SK-N-SH treated with all-trans-retinoic acid at 6 μM for 48 hours (cell line): ENCODE measurements around the gene ARL8A.

Source experiments
- ESRRG ChIP-seq: fragments of 250-450 bp; sonication (Bioruptor Pico); IDR thresholded peaks from 2 replicates; pipeline ENCODE4 v1.6.1; 2021; ENCODE audit warnings: mild to moderate bottlenecking
- GLIS3 ChIP-seq: fragments of 250-450 bp; sonication (Bioruptor Pico); IDR thresholded peaks from 2 replicates; pipeline ENCODE4 v1.5.0; 2020; ENCODE audit warnings: mild to moderate bottlenecking, moderate library complexity
- OSR1 ChIP-seq: fragments of 250-450 bp; sonication (Bioruptor Pico); IDR thresholded peaks from 2 replicates; pipeline ENCODE4 v1.8.0; 2022; ENCODE audit warnings: moderate library complexity, mild to moderate bottlenecking, inconsistent platforms
- RARB ChIP-seq: fragments of 250-450 bp; sonication (Bioruptor Pico); IDR thresholded peaks from 2 replicates; pipeline ENCODE4 v1.8.0; 2021; ENCODE audit warnings: mild to moderate bottlenecking, moderate library complexity
- SNAI2 ChIP-seq: fragments of 250-450 bp; sonication (Bioruptor Pico); IDR thresholded peaks from 2 replicates; pipeline ENCODE4 v1.5.0; 2020; ENCODE audit warnings: mild to moderate bottlenecking, moderate library complexity
- TCF4 ChIP-seq: fragments of 250-450 bp; sonication (Bioruptor Pico); IDR thresholded peaks from 2 replicates; pipeline ENCODE4 v1.8.0; 2021; ENCODE audit warnings: mild to moderate bottlenecking, moderate library complexity, borderline replicate concordance
- TOX ChIP-seq: fragments of 250-450 bp; sonication (Bioruptor Pico); IDR thresholded peaks from 2 replicates; pipeline ENCODE4 v1.8.0; 2021; ENCODE audit warnings: mild to moderate bottlenecking, moderate library complexity, borderline replicate concordance
- ZFP30 ChIP-seq: fragments of 450-650 bp; formaldehyde crosslinking; IDR thresholded peaks from 2 replicates; pipeline ENCODE4 v1.5.0; 2022; ENCODE audit warnings: mild to moderate bottlenecking, moderate library complexity
- TF ChIP-seq, protein P1 (sequence below): fragments of 250-450 bp; sonication (Bioruptor Pico); IDR thresholded peaks from 2 replicates; pipeline ENCODE4 v1.8.0; 2020; ENCODE audit warnings: mild to moderate bottlenecking, moderate library complexity, borderline replicate concordance
- TF ChIP-seq, protein P2 (sequence below): fragments of 250-450 bp; sonication (Bioruptor Pico); IDR thresholded peaks from 2 replicates; pipeline ENCODE4 v1.5.1; 2020; ENCODE audit warnings: low read depth, mild to moderate bottlenecking, moderate library complexity
- TF ChIP-seq, protein P3 (sequence below): fragments of 250-450 bp; sonication (Bioruptor Pico); IDR thresholded peaks from 2 replicates; pipeline ENCODE4 v1.5.0; 2020; ENCODE audit warnings: mild to moderate bottlenecking, moderate library complexity

DNA sequence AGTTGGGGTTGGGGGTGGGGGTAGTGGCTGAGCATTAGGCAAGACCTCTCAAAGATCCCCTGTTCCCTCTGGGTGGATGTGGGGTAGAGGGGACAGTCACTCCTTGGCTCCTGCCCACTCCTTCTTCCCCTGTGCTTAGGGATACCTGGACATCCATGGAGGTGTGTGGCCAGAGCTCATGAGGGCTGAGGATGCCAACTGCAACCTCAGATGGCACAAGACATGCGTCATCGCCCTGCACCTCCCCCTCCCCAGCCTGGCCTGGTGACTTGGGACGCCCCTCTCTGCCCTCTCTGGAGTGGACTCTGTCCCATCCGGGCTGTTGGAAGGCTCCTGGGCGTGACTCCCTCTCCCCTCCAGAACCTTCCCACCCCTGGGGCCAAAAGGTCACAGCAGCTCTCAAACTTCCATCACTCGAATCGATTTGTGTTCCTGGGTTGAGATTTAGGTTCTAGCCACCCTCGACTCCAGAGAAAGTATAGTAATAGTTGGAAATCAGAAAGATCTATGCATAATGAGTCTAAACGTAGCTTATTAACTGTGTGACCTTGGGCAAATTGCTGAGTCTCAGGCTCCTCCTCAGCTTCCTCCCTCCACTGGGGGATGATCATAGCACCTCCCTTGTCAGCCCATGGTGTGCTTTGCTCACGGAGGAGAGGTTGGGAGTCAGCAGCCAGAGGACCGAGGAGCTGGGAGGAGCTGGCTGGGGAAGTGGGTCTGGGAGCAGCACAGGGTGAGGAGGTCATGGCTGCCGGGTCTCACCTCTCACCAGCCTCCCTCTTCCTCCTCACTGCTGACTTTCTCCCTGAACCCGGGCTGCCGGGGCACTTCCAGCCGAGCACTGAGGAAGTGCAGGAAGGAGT lies 18.1 kb upstream of the ARL8A start:
- TF ChIP-seq GLIS3 (CRISPR knock-in tag) (no peak), TOX (CRISPR knock-in tag) (no peak), ZFP30 (no peak), TCF4 (CRISPR knock-in tag) (no peak), RARB (CRISPR knock-in tag) (no peak), SNAI2 (CRISPR knock-in tag) (no peak), ESRRG (no peak), OSR1 (CRISPR knock-in tag) (no peak)
- TF ChIP-seq, protein P1, sequence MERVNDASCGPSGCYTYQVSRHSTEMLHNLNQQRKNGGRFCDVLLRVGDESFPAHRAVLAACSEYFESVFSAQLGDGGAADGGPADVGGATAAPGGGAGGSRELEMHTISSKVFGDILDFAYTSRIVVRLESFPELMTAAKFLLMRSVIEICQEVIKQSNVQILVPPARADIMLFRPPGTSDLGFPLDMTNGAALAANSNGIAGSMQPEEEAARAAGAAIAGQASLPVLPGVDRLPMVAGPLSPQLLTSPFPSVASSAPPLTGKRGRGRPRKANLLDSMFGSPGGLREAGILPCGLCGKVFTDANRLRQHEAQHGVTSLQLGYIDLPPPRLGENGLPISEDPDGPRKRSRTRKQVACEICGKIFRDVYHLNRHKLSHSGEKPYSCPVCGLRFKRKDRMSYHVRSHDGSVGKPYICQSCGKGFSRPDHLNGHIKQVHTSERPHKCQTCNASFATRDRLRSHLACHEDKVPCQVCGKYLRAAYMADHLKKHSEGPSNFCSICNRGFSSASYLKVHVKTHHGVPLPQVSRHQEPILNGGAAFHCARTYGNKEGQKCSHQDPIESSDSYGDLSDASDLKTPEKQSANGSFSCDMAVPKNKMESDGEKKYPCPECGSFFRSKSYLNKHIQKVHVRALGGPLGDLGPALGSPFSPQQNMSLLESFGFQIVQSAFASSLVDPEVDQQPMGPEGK (CRISPR knock-in tag), result no peak
- TF ChIP-seq, protein P2, sequence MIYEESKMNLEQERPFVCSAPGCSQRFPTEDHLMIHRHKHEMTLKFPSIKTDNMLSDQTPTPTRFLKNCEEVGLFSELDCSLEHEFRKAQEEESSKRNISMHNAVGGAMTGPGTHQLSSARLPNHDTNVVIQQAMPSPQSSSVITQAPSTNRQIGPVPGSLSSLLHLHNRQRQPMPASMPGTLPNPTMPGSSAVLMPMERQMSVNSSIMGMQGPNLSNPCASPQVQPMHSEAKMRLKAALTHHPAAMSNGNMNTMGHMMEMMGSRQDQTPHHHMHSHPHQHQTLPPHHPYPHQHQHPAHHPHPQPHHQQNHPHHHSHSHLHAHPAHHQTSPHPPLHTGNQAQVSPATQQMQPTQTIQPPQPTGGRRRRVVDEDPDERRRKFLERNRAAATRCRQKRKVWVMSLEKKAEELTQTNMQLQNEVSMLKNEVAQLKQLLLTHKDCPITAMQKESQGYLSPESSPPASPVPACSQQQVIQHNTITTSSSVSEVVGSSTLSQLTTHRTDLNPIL, result no peak
- TF ChIP-seq, protein P3, sequence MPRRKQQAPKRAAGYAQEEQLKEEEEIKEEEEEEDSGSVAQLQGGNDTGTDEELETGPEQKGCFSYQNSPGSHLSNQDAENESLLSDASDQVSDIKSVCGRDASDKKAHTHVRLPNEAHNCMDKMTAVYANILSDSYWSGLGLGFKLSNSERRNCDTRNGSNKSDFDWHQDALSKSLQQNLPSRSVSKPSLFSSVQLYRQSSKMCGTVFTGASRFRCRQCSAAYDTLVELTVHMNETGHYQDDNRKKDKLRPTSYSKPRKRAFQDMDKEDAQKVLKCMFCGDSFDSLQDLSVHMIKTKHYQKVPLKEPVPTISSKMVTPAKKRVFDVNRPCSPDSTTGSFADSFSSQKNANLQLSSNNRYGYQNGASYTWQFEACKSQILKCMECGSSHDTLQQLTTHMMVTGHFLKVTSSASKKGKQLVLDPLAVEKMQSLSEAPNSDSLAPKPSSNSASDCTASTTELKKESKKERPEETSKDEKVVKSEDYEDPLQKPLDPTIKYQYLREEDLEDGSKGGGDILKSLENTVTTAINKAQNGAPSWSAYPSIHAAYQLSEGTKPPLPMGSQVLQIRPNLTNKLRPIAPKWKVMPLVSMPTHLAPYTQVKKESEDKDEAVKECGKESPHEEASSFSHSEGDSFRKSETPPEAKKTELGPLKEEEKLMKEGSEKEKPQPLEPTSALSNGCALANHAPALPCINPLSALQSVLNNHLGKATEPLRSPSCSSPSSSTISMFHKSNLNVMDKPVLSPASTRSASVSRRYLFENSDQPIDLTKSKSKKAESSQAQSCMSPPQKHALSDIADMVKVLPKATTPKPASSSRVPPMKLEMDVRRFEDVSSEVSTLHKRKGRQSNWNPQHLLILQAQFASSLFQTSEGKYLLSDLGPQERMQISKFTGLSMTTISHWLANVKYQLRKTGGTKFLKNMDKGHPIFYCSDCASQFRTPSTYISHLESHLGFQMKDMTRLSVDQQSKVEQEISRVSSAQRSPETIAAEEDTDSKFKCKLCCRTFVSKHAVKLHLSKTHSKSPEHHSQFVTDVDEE (CRISPR knock-in tag), result no peak
